ENCODE measurements around the gene WASF2. TPM values are rescaled to one million over a fixed set of nuclear protein-coding genes. Genes with fewer than 3 reads are reported as not detected.

WASF2 gene
- polyA plus RNA-seq, 1 donor from 2014 or later, result 2.5 TPM

DNA sequence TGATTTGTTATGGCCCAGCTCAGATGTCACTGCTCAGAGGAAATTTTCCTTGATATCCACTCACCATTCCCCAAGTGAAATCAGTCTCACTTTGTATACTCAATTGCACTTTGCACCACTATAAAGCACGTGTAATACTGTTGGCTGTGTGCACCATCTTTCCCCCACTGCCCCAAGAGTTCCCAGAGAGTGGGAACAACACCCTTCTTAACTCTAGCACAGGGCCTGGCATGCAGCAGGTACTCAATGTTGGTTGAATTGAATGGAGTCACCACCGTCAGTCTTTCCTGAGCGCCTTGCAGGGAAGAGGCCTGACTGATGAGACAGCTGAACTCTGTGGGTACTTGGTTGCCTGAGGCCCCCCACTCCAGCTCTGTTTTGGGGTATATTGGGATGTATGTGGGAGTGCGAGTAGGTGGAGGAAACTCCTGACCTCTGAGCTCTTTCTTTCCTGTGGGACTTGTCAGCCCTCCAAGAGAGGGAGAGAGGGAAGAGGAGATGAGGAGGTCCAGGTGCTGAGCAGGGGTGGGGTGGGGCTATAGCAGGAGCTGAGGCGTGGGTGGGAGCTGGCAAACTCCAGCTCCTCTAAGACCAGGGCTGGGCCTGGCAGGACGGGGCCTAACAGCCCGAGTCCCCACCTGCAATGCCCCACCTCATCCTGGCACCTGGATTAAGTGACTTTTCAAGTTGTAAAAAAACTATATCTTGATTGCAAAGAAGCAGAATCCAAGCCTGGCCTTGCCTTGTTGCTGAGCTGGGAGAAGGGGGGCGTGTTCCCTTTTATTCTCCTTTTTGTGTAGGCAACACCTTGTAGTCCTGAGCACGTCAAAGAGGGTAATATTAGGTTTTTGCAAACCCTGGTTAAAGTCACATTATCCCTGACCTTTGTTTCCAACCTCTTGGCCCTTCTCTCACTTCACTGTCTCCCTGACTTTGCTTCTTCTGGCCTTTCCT lies 19.4 kb upstream of the WASF2 start (continued):
- TF ChIP-seq EZH2 (IDR thresholded peaks at IDR 0.05; ENCODE audit: borderline replicate concordance, insufficient read depth, low read length, poor library complexity, severe bottlenecking), result no peak

DNA sequence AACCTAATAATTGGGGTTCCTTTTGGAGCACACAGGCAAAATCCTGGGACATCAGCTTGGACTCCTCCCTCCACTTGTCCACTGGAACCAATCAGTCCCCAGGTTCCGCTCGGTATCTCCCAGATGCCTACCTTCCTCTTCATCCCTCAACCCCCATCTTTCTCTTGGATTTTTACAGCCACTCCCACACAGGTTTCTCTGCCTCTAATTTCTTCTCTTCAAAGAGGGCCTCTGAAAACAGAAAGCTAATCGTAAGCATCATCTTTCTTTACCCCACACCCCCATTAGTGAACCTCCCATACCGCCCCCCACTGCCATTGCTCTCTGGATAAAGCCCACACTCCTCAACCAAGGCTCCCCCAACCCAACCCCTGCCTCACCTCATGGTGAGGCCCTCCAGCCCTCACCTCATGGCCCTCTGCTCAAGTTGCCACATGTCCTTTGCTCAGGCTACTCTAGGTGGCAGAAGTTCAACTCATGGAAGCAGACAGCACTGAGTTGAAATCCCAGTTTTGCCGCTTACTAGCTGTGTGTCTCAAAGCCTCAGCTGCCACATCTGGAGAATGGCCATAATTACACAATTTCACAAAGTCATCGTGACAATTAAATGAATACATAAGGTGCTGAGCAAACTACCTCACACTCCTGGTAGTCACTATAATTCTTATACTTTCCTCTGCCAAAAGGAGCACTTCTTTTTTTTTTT lies 18.1 kb upstream of the WASF2 start:
- no peak overlapping the region for H3K9ac ChIP-seq (ENCODE audit: low read length)
- TF ChIP-seq, protein P1, sequence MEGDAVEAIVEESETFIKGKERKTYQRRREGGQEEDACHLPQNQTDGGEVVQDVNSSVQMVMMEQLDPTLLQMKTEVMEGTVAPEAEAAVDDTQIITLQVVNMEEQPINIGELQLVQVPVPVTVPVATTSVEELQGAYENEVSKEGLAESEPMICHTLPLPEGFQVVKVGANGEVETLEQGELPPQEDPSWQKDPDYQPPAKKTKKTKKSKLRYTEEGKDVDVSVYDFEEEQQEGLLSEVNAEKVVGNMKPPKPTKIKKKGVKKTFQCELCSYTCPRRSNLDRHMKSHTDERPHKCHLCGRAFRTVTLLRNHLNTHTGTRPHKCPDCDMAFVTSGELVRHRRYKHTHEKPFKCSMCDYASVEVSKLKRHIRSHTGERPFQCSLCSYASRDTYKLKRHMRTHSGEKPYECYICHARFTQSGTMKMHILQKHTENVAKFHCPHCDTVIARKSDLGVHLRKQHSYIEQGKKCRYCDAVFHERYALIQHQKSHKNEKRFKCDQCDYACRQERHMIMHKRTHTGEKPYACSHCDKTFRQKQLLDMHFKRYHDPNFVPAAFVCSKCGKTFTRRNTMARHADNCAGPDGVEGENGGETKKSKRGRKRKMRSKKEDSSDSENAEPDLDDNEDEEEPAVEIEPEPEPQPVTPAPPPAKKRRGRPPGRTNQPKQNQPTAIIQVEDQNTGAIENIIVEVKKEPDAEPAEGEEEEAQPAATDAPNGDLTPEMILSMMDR (IDR thresholded peaks at IDR 0.05; ENCODE audit: poor library complexity, severe bottlenecking), result no peak
- TF ChIP-seq SMC3 (conservative IDR thresholded peaks at IDR 0.05; ENCODE audit: poor library complexity) (no peak), TAF1 (IDR thresholded peaks at IDR 0.05; ENCODE audit: low read depth) (no peak), RAD21 (conservative IDR thresholded peaks at IDR 0.05) (no peak), MXI1 (conservative IDR thresholded peaks at IDR 0.05; ENCODE audit: poor library complexity, severe bottlenecking) (no peak), POLR2AphosphoS5 (IDR thresholded peaks at IDR 0.05) (no peak), EP300 (conservative IDR thresholded peaks at IDR 0.05; ENCODE audit: poor library complexity, severe bottlenecking) (no peak), EZH2 (IDR thresholded peaks at IDR 0.05; ENCODE audit: borderline replicate concordance, insufficient read depth, low read length, poor library complexity, severe bottlenecking) (no peak)
- TF ChIP-seq, protein P2, sequence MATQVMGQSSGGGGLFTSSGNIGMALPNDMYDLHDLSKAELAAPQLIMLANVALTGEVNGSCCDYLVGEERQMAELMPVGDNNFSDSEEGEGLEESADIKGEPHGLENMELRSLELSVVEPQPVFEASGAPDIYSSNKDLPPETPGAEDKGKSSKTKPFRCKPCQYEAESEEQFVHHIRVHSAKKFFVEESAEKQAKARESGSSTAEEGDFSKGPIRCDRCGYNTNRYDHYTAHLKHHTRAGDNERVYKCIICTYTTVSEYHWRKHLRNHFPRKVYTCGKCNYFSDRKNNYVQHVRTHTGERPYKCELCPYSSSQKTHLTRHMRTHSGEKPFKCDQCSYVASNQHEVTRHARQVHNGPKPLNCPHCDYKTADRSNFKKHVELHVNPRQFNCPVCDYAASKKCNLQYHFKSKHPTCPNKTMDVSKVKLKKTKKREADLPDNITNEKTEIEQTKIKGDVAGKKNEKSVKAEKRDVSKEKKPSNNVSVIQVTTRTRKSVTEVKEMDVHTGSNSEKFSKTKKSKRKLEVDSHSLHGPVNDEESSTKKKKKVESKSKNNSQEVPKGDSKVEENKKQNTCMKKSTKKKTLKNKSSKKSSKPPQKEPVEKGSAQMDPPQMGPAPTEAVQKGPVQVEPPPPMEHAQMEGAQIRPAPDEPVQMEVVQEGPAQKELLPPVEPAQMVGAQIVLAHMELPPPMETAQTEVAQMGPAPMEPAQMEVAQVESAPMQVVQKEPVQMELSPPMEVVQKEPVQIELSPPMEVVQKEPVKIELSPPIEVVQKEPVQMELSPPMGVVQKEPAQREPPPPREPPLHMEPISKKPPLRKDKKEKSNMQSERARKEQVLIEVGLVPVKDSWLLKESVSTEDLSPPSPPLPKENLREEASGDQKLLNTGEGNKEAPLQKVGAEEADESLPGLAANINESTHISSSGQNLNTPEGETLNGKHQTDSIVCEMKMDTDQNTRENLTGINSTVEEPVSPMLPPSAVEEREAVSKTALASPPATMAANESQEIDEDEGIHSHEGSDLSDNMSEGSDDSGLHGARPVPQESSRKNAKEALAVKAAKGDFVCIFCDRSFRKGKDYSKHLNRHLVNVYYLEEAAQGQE (IDR thresholded peaks at IDR 0.05; ENCODE audit: borderline replicate concordance), result no peak
- no peaks in the 10 kb centered on the region for H3K27me3 ChIP-seq (ENCODE audit: insufficient read depth, low read depth, low read length)
- H3K27ac ChIP-seq (ENCODE audit: low read length), result no peak overlapping the region
- no peaks in the 10 kb centered on the region for H3F3A ChIP-seq (ENCODE audit: insufficient read depth, low read length, poor library complexity, severe bottlenecking)
- H2AFZ ChIP-seq (ENCODE audit: low read depth, low read length), result no peak overlapping the region
- no peaks in the 10 kb centered on the region for H3K9me2 ChIP-seq (ENCODE audit: insufficient read depth, low read length)
- no peak overlapping the region for H3K4me2 ChIP-seq (ENCODE audit: low read length)
- no peak overlapping the region for H3K4me3 ChIP-seq (ENCODE audit: low read length)
- no peaks in the 10 kb centered on the region for H3K79me2 ChIP-seq (replicated peaks; ENCODE audit: insufficient read depth, low read length)
- H4K20me1 ChIP-seq (ENCODE audit: insufficient read depth), result no peaks in the 10 kb centered on the region
- no peaks in the 10 kb centered on the region for H3K36me3 ChIP-seq (ENCODE audit: insufficient read depth, low read length)
- H3K9me3 ChIP-seq (ENCODE audit: low read length), result no peaks in the 10 kb centered on the region
